Tongue (tissue), 2 donors: Measurements from ENCODE around the gene SEMA5A. TPM values are rescaled to one million over a fixed set of nuclear protein-coding genes. Genes with fewer than 3 reads are reported as not detected.
A peak's percentile ranks its signal among the peaks of the same experiment; 100 is the strongest.

Source experiments
- DNase-seq: peaks from one replicate; pipeline ENCODE4 v3.0.0-alpha.2; 2015
- total RNA-seq: library from RNA; depleted of rRNA; stranded (reverse); fragments of >200 nt; gene quantifications from one replicate; pipeline ENCODE4 v1.2.3, GENCODE V29; 2014

SEMA5A gene
- total RNA-seq, 1 donor from 2014 or later, result 40.3 TPM

DNA sequence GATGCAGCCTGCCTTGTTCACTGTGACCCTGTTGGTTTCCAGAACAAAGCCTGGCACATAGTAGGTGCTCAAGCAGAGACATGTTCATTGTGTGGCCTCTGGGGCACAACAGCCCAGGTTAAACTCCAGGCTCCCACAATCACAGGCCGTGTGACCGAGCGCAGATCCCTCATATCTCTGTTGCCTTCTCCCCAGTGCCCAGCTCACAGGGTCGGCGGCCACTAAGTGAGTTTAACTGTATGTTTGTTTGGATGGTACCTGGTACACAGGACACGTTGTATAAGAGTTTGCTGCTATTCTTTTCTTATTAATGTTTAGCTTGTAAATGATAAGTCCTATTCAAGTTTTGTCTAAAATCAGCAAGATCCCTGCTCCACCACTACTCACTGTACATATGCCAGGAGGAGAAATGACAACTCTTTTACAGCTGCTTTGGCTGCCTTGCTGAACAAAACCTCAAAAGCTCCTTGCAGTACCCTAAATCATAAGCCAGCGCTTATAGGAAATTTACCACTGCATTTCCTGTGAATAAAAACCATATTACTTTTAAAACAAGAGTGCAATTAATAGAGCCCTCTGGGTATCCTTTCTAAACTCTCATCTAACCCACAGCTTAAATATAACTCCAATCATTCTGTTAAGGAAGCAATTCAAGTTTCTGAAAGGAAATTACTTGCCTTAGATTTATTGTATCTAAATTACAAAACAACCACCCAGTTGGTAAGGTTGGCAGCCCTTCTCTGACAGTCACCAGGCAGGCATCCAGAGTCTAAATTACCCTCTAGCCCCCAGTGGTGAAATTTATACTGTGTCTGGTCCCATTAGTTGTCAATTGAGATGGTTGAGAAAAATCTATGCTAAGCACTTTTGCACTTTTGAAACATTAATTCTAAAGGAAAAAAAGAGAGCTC is 379.4 kb downstream of the SEMA5A start:
- peak; percentile 16 for DNase-seq

DNA sequence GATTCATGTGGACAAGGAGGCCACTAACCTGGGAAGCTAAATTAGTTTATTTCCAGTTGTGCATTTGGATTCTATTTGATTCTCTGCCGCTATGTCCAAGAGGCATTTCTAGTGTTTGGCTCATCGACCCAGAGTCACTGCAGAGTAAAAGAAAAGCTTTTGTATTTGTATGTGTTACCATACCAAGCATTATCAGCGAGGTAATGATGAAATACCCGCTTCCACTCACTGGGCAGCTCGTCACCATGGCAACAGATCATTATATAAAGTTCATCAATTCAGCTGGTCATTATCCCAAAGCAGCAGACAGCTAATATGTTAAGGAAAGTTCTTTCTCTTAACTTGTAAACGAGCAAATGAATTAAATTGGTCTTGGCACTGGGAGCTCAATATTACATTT is 380.3 kb downstream of the SEMA5A start:
- no peak for DNase-seq

DNA sequence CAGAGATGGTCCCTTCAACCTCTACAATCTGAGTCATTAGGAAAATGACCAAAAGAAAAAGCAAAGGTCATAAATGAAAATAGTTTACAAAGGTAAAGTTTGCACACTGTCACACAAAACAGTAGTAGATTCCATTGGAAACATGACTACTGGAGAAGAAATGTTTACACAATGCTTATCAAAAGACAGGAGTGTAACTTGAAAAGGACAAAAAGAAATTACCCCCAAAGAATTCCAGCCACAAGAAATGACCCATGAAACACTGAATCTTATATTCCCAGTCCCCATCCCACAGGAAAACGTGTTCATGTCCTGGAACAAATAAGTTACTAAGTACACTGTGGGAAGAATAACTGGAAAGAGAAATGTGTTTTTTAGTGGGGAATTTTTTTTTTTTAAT is 385.1 kb downstream of the SEMA5A start:
- DNase-seq, result no peak

DNA sequence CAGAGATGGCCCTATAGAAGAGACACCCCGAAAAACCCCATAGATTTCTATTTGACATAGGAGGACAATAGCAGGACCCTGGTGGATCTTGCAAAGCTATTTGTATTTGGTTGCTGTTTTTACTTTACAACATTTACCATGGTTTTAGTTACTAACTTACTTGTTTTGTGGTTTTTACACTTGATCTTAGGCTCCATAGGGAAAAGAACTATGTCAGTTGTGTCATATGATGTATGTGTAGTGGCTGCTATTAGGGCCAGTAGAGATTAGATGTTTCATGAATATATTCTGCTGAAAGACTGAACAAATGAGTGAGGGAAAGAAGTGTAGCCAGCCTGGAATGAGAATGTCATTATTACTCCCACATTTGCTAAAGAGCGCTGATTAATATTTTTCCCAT is 388.1 kb downstream of the SEMA5A start:
- DNase-seq, result no peak

DNA sequence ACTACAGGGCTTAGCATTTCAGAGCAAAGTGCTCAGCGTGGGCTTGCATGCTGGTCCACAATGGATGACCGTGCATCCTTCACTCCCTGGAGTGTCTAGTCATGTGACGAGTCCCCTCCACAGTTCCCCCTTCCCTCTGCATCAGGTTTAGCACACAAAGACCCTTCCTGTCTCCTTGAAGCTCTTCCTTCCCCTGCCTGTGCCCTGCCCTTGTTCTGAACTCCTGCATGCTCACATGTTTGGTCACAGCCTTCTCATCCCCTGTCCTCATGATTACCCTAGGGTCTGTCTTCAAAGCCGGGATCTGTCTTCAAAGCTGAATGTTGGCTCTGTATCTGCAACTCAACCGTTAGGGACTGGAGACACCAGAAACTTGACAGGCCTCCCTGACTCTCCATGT is 388.9 kb downstream of the SEMA5A start:
- DNase-seq, result no peak

DNA sequence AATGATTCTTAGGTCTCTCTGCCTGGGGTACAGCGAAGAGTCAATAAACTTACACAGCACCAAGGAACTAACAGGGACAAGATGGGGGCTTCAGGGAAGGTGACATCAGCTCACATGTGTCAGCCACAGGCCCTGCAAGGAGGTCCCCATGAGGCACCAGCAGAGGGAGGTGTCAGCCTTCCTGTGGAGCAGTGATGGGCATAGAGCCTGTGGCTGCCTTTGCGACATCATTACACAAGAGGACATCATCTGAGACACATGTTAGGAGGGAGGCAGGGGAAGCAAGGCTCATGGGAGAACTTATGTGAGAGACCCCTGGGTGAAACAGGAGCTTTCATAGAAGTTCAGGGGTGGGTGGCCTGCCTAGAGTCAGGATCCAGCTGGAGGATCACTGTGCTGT is 389.6 kb downstream of the SEMA5A start:
- DNase-seq, result peak; percentile 32

DNA sequence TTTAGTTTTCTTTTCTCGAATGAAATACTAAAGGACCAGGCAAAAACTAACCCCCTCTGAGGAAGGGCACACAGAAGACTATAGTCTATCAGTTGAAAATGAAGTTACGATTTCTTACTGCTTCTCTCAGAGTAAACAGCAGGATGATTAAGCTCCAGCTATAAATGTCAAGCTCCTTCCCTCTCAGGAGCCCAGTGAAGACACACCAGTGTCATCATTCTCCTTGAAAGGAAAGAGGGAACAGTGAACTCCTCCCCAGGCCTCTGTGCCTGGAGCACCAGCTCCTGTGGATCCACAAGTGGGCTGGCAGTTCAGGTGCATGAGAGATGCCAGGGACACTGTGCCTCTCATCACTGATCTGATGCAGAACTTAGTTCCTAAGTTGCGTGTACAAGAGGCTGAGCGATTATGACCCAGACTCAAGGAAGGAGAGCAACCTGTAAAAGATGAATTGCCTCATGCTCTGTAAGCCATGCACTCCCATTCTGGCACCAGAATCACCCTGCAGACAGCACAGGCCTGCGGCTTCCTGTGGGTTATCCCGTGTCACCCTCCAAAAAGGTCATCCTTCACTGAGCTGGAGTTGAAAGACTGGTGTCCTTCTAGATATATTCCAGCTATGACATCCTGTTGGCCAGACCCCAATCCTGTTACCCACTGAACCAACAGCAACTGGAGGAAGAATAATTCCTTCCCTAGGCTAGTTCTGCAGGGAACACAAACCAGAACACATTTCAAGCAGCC is 394.0 kb downstream of the SEMA5A start:
- DNase-seq, result no peak

DNA sequence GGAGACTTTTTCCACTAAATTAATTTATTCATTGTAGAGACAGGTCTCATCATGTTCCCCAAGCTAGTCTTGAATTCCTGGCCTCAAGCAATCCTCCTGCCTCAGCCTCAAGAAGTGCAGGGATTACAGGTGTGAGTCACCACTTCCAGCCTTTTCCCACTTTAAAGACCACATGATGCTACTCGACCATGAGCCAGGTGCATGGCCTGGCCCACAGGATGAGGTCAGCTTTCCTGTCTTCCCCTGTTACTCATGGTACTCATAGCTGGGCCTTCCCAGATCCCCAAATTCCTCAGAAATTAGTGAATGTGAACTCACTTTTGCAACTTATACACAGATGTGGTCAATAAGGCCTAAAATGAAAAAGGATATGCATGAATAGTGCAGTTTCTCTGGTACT is 395.9 kb downstream of the SEMA5A start:
- no peak for DNase-seq

DNA sequence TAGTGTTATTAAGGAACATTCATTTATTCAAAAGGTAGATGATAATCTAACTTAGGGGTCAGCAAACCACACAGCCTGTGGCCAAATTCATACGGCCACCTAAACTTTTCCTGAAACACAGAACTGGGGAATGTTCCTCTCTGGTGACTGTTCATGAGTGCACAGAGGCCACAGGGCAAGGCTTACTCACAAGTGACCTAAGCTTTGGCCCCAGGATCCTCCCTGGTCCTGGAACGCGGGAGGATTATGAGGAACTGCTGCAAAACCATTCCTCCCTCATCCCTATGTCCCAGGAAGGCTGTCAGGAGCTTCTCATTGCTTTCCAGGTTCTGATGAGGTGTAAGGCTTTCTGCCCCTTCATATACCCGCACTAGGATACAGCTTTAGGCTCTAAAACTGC is 397.6 kb downstream of the SEMA5A start:
- DNase-seq, result no peak

DNA sequence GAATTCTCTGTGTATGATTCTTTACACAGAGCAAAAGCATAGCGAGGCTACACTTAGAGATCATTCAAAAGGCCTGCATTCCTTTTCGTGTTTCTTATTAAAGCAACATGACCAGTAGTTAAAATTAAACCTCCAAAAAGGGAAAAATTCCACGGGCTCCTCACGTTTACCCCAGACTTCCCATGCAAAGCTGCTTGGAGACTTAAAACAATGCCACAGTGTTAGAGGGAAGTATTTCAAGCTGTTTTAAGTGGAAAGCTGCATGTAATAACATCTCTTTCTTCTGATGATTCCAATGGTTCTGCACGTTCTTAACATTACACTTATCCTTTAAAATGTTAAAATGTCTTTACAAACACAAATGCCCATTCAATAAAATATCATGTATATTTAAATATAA is 405.2 kb downstream of the SEMA5A start:
- DNase-seq, result peak; percentile 16

DNA sequence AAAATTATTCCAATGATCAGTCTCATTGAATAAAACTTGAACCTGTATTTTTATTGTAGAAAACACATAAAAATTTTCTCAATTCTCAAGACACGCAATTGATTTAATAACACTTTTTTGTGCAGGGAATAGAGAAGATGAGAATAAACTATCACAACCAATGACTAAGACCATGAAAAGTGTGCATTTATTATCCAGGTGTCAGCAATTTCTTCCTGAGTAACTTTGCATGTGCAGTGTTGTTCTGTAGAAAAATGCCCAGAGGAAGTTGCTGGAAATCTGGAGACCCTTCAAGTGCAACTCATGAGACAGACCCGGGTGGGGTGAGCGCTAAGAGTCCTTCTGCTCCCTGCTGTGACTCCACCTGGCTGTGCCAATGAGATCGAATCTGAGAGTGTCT is 405.7 kb downstream of the SEMA5A start:
- no peak for DNase-seq

DNA sequence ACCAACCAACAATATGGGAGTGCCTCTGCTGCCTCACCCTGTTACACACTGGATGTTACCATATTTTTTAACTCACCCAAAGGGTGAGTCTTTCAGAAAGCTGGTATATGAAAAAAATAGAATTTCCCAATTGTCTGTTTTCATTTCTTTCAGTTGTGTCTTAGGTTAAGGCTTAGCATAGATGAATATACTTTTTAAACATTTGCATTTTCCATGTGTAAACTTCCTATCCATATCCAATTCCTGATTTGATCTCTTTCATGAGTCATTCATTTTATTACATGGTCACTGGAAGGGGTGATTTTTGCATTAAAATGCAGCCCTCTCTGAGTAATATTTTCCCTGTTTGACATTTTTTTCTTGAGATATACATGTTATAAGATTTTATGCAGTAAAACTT is 406.5 kb downstream of the SEMA5A start:
- no peak for DNase-seq

DNA sequence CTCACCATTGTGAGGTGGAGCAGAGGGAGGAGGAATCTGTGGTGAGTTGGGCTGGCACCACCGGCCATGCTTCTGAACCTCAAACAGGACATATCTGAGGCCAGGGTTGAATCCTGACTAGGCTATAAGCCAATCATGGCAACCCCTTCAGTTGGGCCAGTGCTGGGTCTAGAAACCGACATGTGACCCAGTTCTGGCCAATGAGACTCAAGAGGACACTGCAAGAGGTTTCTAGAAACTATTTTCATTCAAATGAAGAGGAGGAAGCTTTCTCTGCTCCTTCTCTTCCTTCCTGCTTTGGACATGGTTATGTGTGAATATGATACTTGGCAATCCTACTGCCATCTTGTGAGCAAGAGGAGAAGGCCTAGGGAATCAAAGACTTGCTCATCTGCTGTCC is 417.7 kb downstream of the SEMA5A start:
- DNase-seq, result no peak

DNA sequence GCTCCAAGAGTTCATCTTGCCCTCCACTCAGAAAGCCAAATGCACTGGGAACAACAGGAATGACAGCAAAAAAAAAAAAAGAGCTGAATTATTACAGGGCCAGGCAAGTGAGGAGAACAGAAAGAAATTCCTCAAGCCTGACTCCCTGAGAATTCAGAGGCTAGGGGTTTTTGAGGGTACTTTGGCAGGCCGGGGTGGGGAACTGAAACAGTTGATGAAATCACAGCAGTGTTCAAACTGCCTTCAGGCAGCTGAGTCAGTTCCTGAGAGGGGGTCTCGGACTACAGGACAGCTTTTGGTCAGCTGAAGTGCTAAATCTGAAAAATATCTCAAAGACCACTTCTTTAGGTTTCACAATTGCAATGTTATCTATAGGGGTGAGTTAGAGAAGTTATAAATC is 419.4 kb downstream of the SEMA5A start:
- no peak for DNase-seq

DNA sequence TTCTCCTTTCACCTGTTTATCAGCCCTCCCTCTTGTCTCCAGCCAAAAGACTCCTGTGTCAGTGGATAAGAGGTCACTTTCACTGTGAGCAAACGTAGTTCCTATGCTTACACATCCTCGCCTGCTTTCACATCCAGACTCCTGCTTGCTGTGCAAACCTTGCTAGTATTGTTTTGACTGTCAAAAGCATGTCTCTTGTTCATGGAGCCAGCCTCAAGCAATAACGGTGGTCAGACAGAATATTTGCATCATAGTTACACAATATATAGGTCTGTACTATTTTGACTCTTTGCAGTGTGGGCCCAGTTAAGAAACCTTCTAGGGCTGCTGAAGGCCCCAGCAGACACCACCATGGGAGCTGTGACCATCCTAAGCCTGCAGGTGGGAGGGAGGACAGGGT is 420.0 kb downstream of the SEMA5A start:
- DNase-seq, result no peak

DNA sequence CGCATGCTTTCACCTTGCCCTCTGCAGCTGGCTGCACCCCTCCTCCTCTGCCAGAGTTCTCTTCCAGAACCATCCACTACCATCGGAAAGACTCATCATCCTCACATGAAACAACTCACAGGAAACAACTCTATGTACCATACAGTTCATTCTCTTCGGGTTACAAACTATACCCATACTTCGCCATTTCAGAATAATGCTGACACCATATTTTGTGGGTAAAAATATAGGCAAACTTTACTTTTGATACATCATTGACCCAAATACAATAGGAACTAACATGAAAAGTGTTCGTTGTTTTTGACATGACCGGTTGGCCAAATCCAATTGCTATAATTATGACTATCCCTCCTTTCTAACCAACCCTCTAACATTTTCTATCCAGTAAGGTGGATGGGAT is 421.0 kb downstream of the SEMA5A start:
- DNase-seq, result no peak

DNA sequence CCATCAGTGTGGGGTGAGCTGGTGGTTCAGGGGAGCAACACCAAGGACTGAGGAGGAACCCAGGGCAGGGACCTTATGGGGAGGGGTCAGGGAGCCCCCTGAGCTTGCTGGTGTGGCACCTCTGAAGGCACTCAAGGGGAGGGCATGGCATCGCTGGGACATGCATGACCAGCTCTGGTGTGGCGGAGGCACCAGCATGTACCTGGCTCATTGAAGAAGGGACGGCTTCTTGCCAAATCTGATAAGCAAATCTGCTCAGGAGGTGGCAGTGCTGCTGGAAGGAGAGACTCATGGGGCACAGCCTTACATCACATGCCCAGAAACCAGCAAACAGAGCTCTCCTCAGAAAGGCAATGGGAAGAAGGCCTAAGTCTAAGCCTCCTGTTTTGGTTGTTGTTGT is 421.8 kb downstream of the SEMA5A start:
- DNase-seq, result no peak

DNA sequence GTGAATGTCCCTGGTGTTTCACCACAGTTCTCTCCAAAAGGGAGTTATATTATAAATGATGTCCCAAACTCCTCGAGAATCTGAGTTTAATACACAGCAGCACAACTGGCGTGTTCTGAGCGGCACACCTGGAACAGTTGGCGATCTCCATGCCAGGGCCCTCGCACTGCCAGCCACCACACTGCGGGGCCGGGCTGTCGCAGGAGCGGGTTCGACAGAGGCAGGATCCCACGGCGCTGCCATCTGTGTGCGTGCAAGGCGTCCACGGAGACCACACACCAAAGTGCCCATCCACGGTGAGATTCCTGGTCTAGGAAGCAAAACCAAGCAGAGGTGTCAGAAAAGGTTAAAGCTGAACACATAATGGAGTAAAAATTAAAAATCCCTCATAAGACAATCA is 423.3 kb downstream of the SEMA5A start:
- DNase-seq, result no peak

DNA sequence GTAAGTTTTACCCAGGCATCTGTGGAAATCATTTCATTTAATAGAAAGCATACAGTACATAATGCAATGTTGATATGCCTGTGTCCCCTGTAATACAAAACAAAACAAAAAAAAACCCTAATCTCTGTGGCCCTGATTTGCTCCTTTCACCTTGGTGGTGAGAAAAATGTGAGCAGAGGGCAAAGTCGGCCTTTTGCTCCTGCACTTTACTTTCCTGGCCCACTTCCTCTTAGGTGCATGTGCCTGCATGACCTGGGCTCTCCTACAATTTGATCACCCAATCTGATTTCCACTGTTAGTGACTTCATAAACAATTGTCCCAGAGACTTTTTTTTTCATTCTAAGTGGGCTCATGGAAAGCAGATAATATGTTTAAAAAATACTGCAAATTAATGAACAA is 424.3 kb downstream of the SEMA5A start:
- DNase-seq, result no peak

DNA sequence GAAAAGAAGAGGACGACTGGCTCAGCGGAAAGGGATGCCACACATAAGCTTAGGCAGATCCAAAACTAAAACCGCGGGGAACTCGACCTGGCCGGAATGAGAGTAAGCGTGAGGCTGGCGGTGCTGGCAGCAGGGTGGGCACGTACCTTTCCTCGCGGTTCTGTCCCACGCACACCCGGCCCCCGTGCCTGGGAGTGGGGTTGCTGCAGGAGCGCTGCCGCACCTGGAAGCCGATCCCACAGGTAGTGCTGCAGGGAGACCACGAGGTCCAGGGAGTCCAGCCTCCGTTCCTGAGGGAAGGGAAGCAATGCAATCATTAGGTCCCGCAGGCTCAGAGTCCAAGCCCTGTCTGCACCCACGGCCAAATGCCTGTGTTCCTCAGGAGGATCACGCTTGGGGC is 427.0 kb downstream of the SEMA5A start:
- no peak for DNase-seq

DNA sequence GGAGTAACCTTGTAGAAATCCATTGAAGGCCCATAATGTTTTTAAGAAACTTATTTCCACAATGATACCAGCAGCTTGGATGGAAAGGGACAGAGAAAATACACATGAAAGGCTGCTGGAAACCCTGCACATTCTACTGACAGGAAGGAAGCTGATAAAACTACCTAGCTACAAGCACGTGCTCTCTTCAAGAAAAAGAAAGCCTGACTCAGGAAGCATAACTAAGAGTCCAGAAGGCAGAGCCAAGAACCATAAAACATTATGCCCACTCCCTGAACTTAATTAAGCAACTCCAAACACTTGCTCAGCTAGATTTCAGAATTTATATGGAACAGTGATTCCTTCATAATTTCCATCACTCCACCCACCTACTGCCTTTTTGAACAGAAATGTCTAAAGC is 430.8 kb downstream of the SEMA5A start:
- no peak for DNase-seq

DNA sequence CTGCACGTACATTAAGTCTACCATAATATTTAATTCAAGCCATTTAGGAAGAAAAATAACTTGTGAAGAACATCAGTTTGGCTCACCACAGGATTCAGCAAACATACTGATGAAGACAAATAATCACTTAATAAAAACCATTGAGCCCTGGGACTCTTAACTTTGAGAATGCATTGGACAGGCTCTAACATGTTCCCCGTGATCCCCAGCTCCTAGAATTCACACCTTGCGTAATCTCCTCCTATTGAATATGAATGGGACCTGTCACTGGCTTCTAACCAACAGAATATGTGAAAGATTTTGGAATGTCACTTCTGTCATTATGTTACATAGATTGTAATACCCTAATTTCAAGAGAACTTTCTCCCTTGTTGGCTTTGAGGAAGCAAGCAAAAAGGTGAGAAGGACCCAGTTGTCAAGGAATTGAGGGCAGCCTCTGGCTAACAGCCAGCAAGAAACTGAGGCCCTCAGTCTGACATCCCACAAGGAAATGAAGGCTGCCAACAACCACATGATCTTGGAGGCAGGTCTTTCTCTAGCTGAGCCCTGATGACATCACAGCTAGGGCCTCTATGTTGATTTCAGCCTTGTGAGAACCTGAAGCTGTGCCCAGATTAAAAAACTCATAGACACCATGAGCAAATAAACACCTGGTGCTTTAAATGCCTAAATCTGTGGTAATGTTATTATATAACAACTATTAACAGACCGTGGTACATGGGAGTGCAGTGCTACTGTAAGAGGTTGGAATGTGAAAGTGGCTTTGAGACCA is 433.2 kb downstream of the SEMA5A start:
- no peak for DNase-seq

DNA sequence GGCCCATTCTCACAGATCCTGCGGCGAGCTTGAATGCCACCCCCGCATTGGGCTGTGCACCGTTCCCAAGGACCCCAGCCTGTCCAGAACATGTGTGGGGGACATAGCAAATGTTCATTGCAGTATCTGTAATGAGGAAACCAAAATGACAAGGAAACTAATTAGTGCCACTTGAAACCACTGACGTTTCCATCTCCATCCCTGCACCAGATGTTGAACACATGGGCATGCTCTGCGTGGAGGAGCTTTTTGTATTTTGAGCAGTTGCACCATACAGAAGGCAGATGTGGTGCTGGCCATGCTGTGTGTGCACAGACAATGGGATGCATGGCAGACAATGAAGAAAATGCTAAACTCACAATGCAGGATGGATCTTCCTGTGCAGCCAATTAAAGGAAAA is 437.7 kb downstream of the SEMA5A start:
- no peak for DNase-seq
